NCI-H1436 (cell line): ENCODE results near the gene DNAAF9.

ENCODE experiments used
- DNase-seq: peaks from one replicate; lab custom pipeline; 2025; lab: John Stamatoyannopoulos, UW

Gene DNAAF9

DNA sequence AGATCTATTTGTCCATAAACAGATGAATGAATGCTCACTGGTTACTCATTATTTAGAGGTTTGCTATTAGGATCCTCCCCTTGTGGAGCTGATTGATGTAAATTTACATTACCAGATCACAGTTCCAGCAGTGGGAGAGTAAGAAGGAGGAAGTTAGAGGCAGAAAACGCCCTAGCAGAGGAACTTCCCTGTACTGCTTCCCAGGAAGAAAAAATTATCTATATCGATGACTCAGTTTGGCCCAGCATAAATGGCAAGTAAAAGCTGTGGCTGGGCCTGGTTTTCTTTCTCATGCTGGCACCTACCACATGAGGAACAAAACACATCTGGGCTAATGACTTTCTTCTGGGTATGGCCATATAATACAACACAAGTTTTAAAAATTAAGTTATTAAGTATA, 35.7 kb downstream of the DNAAF9 start:
- no peak for DNase-seq

DNA sequence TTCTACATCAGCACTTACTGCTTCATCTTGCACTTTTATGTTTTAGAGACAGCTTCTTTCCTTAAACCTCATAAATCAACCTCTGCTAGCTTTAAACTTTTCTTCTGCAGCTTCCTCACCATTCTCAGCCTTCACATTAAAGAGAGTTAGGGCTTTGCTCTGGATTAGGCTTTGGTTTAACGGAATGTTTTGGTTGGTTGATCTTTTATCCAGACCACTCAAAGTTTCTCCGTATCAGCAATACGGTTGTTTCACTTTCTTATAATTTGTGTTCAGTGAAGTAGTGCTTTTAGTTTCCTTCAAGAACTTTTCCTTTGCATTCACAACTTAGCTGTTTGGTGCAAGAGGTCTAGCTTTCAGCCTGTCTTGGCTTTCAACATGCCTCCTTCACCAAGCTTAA, 40.4 kb downstream of the DNAAF9 start:
- no peak for DNase-seq

GRCh38 chr20:3364323-3365013, 43.0 kb downstream of the DNAAF9 start:
- DNase-seq: no peak

GRCh38 chr20:3360752-3361151, 46.7 kb downstream of the DNAAF9 start:
- no peak for DNase-seq

- DNase-seq: no peak
Observed at GRCh38 chr20:3358676-3359340, 48.7 kb downstream of the DNAAF9 start.
